Measurements from ENCODE around the gene SUPT3H.
"Not testable (repeated sequence)": the region's sequence is repeated elsewhere in the genome, so short reads cannot be mapped to it uniquely, and the experiment has no call there.

SUPT3H gene

GRCh38 chr6:44920952-44921491 lies 456.7 kb downstream of the SUPT3H start:
- no peak overlapping the region for H3K27ac ChIP-seq
- TF ChIP-seq CTCF (conservative IDR thresholded peaks at IDR 0.05) (no peak), ZFX (IDR thresholded peaks at IDR 0.05) (no peak)

- TF ChIP-seq ZFX (IDR thresholded peaks at IDR 0.05) (no peak), CTCF (conservative IDR thresholded peaks at IDR 0.05) (no peak)
These were observed 458.9 kb downstream of the SUPT3H start for GRCh38 chr6:44918671-44919296.

GRCh38 chr6:44917430-44917829 lies 460.3 kb downstream of the SUPT3H start:
- TF ChIP-seq ZFX (IDR thresholded peaks at IDR 0.05), result no peak
- TF ChIP-seq CTCF (conservative IDR thresholded peaks at IDR 0.05), result no peak

More at GRCh38 chr6:44918671-44919296, 458.9 kb downstream of the SUPT3H start:
- H3K27ac ChIP-seq, result no peak overlapping the region

GRCh38 chr6:44915111-44915510 lies 462.6 kb downstream of the SUPT3H start:
- no peak overlapping the region for H3K27ac ChIP-seq
- no peak for TF ChIP-seq ZFX (IDR thresholded peaks at IDR 0.05)
- no peak for TF ChIP-seq CTCF (conservative IDR thresholded peaks at IDR 0.05)

More at GRCh38 chr6:44917430-44917829, 460.3 kb downstream of the SUPT3H start:
- no peak overlapping the region for H3K27ac ChIP-seq

- H3K27ac ChIP-seq, result no peak overlapping the region
- TF ChIP-seq CTCF (conservative IDR thresholded peaks at IDR 0.05), result no peak
- no peak for TF ChIP-seq ZFX (IDR thresholded peaks at IDR 0.05)
These were observed 463.6 kb downstream of the SUPT3H start for GRCh38 chr6:44914141-44914540.

- H3K27ac ChIP-seq, result no peak overlapping the region
- TF ChIP-seq ZFX (IDR thresholded peaks at IDR 0.05) (no peak), CTCF (conservative IDR thresholded peaks at IDR 0.05) (no peak)
These were observed 471.0 kb downstream of the SUPT3H start for GRCh38 chr6:44906761-44907160.

- H3K27ac ChIP-seq, result not testable (repeated sequence)
These were observed 477.4 kb downstream of the SUPT3H start for GRCh38 chr6:44900358-44900757.
